AG09309 (cell line): ENCODE measurements around the gene ANKS1A.

ENCODE experiments used
- DNase-seq: peaks from one replicate; pipeline ENCODE4 v3.0.0-alpha.2; 2010; ENCODE audit warnings: low read depth
- H3K4me3 ChIP-seq: 2 replicates; pipeline ENCODE4 v1.5.1; 2011; ENCODE audit warnings: mild to moderate bottlenecking, low read depth, low read length, moderate library complexity; ENCODE audit not compliant: control insufficient read depth
- TF ChIP-seq, protein P1 (sequence below): IDR thresholded peaks from 2 replicates; pipeline ENCODE4 v1.5.1; 2011; ENCODE audit warnings: mild to moderate bottlenecking, low read depth, low read length, inconsistent platforms; ENCODE audit not compliant: insufficient read depth, control insufficient read depth; ENCODE audit errors: missing control alignments

The ANKS1A gene

DNA sequence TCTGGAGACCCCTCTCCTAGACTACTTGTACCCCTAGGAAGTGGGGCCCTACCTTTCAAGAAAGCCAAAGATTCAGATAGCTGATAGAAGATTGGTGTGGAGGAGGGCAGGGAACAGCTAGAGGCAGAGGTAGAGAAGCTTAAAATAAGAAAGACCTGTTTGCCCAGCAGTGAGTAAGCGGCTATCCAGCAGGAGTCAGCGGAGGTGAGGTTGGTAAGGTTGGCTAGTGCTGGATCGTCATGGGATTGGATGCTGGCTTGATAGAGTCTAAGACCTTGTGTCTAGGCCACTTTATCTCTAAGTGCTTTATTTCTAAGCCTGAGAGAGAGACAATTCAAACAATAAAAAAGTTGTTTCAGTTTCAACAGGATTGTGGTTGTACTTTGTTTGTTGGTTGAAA is 19.1 kb downstream of the ANKS1A start:
- no peak for DNase-seq
- TF ChIP-seq, protein P1, sequence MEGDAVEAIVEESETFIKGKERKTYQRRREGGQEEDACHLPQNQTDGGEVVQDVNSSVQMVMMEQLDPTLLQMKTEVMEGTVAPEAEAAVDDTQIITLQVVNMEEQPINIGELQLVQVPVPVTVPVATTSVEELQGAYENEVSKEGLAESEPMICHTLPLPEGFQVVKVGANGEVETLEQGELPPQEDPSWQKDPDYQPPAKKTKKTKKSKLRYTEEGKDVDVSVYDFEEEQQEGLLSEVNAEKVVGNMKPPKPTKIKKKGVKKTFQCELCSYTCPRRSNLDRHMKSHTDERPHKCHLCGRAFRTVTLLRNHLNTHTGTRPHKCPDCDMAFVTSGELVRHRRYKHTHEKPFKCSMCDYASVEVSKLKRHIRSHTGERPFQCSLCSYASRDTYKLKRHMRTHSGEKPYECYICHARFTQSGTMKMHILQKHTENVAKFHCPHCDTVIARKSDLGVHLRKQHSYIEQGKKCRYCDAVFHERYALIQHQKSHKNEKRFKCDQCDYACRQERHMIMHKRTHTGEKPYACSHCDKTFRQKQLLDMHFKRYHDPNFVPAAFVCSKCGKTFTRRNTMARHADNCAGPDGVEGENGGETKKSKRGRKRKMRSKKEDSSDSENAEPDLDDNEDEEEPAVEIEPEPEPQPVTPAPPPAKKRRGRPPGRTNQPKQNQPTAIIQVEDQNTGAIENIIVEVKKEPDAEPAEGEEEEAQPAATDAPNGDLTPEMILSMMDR = no peak

DNA sequence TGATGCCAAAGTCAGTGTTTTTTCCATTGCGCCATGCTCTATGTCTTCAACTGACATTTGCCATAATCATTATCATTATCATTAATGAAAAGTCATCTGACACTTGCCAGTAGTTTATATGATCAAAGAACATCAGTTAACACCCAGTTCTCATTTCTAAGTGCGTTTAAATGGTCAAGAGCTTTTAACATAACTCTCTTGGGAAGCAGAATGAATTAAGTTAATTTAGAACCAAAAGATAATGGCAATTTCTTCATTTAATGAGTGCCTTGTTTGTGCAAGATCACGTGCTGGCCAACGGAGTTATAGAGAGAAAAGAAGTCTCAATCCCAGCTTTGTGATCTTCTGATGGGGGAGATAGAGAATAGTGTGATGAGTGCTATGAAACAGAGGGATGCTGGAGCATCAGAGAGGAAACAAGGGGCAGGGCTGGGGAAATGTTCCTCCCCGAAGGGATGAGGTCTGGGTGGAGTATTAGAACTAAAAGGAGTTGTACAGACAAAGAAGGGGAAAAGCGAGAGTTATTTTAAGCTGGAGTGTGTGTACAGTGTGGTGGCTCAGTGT is 20.3 kb downstream of the ANKS1A start:
- no peak for DNase-seq
- TF ChIP-seq, protein P1 = no peak
- no peak overlapping the region for H3K4me3 ChIP-seq

More for the DNA sequence above, 19.1 kb downstream of the ANKS1A start:
- H3K4me3 ChIP-seq = no peak overlapping the region

- TF ChIP-seq, protein P1 = no peak
Measured at GRCh38 chr6:34911822-34912221, 22.8 kb downstream of the ANKS1A start.

GRCh38 chr6:34912715-34913464 is 23.8 kb downstream of the ANKS1A start:
- DNase-seq = peak; percentile 31
- TF ChIP-seq, protein P1 = no peak
- H3K4me3 ChIP-seq = no peak overlapping the region

More at GRCh38 chr6:34911822-34912221, 22.8 kb downstream of the ANKS1A start:
- DNase-seq = no peak
- H3K4me3 ChIP-seq = no peak overlapping the region

DNA sequence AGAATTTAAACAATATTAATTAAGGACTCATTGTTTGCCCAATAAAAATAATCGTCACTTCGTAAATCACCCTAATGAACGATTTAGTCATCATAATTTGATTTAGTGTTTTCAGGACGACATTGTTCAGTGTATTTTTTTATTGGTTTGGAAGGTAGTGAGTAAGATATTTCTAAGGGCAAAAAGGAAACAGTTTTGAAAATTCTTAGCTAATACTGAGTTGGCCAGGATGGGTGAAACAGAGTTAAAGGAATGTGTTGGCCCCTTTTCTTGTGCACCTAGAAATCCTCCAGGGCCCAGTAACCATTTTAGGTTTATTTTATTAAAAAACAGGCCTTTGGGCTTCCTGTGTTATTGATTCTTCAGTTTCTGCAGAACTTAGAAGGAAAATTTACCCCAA is 25.3 kb downstream of the ANKS1A start:
- H3K4me3 ChIP-seq = no peak overlapping the region
- TF ChIP-seq, protein P1 = no peak
- no peak for DNase-seq

DNA sequence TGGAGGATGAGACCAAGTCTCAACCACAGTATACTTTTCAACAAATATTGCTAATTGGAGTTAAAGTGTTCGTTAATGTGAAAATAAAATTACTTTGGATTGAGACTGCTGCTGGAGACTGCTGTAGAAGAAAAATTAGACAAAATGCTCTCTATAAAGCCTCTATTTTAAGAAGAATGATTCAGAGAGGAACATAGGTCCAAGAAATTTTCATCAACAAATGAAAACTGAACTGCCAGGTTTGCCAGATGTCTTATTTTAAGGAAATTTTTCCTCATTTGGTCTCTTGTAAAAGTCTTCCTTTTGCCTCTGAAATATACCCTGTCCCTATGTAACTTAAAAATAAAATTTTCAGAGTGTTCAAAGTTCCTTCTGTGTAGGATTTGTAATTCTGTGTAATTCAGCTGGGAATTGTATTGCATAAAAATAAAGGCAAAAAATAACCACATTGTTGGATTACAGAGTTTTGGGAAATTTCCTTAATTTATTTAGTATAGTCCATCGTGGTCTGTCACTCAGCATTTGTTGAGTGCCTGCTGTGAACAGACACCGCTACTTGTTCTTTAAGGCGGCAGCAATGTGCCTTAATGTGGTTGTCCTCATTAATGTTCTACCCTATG is 27.4 kb downstream of the ANKS1A start:
- H3K4me3 ChIP-seq = no peak overlapping the region
- no peak for DNase-seq
- TF ChIP-seq, protein P1 = no peak
